H9 (cell line): ENCODE data around the gene AKT3. TPM values are rescaled to one million over a fixed set of nuclear protein-coding genes. Genes with fewer than 3 reads are reported as not detected.

Source experiments
- DNase-seq: peaks from one replicate; pipeline ENCODE4 v3.0.0-alpha.2; 2017
- H2AFZ ChIP-seq: one replicate; pipeline ENCODE4 v1.6.1; 2013; ENCODE audit warnings: mild to moderate bottlenecking, low read length, control low read depth, moderate library complexity
- H2AK5ac ChIP-seq: 2 replicates; pipeline ENCODE4 v1.6.1; 2013; ENCODE audit warnings: low read length, control low read depth, mixed read lengths; ENCODE audit not compliant: insufficient read length
- H2BK120ac ChIP-seq: one replicate; pipeline ENCODE4 v1.6.1; 2013; ENCODE audit warnings: low read depth, mild to moderate bottlenecking, low read length, control low read depth, inconsistent platforms; ENCODE audit not compliant: poor library complexity, severe bottlenecking
- H2BK12ac ChIP-seq: 2 replicates; pipeline ENCODE4 v1.6.1; 2013; ENCODE audit warnings: low read length, control low read depth, mixed read lengths, low read depth; ENCODE audit not compliant: insufficient read length
- H2BK15ac ChIP-seq: 2 replicates; pipeline ENCODE4 v1.6.1; 2013; ENCODE audit warnings: low read depth, low read length, control low read depth
- H2BK20ac ChIP-seq: one replicate; pipeline ENCODE4 v1.6.1; 2013; ENCODE audit warnings: low read depth, mild to moderate bottlenecking, low read length, control low read depth, inconsistent platforms; ENCODE audit not compliant: poor library complexity, severe bottlenecking
- H2BK5ac ChIP-seq: 2 replicates; pipeline ENCODE4 v1.6.1; 2013; ENCODE audit warnings: low read length, control low read depth, mixed read lengths; ENCODE audit not compliant: insufficient read length
- H3K14ac ChIP-seq: 2 replicates; pipeline ENCODE4 v1.6.1; 2013; ENCODE audit warnings: low read length, control low read depth; ENCODE audit not compliant: insufficient read depth
- H3K18ac ChIP-seq: 2 replicates; pipeline ENCODE4 v1.6.1; 2013; ENCODE audit warnings: low read depth, mild to moderate bottlenecking, mixed read lengths, low read length, control low read depth; ENCODE audit not compliant: insufficient read length
- H3K23ac ChIP-seq: 2 replicates; pipeline ENCODE4 v1.6.1; 2013; ENCODE audit warnings: low read length, control low read depth, mixed read lengths, low read depth; ENCODE audit not compliant: insufficient read length
- H3K23me2 ChIP-seq: 2 replicates; pipeline ENCODE4 v1.6.1; 2013; ENCODE audit warnings: low read depth, mild to moderate bottlenecking, mixed read lengths, low read length, control low read depth; ENCODE audit not compliant: insufficient read length, poor library complexity, severe bottlenecking
- H3K27ac ChIP-seq: 2 replicates; pipeline ENCODE4 v1.5.1; 2013; ENCODE audit warnings: low read length, control low read depth, mixed read lengths, low read depth; ENCODE audit not compliant: insufficient read length
- H3K27me3 ChIP-seq: 2 replicates; pipeline ENCODE4 v1.6.1; 2013; ENCODE audit warnings: low read length, control low read depth, inconsistent platforms; ENCODE audit not compliant: insufficient read depth
- H3K4ac ChIP-seq: 2 replicates; pipeline ENCODE4 v1.6.1; 2013; ENCODE audit warnings: low read depth, mild to moderate bottlenecking, control low read depth, inconsistent platforms, low read length, moderate library complexity
- H3K4me1 ChIP-seq: 2 replicates; pipeline ENCODE4 v1.6.1; 2013; ENCODE audit warnings: low read length, control low read depth, inconsistent platforms; ENCODE audit not compliant: insufficient read depth
- H3K4me2 ChIP-seq: 2 replicates; pipeline ENCODE4 v1.6.1; 2013; ENCODE audit warnings: low read length, control low read depth, mixed read lengths; ENCODE audit not compliant: insufficient read length, insufficient read depth
- H3K56ac ChIP-seq: 2 replicates; pipeline ENCODE4 v1.6.1; 2013; ENCODE audit warnings: low read depth, mild to moderate bottlenecking, mixed read lengths, low read length, control low read depth; ENCODE audit not compliant: insufficient read length
- H3K79me1 ChIP-seq: 2 replicates; pipeline ENCODE4 v1.6.1; 2013; ENCODE audit warnings: low read depth, mild to moderate bottlenecking, moderate library complexity, low read length, control low read depth, inconsistent platforms; ENCODE audit not compliant: insufficient read depth, poor library complexity, severe bottlenecking
- H3K79me2 ChIP-seq: 2 replicates; pipeline ENCODE4 v1.6.1; 2013; ENCODE audit warnings: low read length, control low read depth, inconsistent platforms; ENCODE audit not compliant: insufficient read depth
- H3K9ac ChIP-seq: 2 replicates; pipeline ENCODE4 v1.6.1; 2013; ENCODE audit warnings: low read length, control low read depth, mixed read lengths; ENCODE audit not compliant: insufficient read length; ENCODE audit errors: extremely low read depth
- H3K9me3 ChIP-seq: one replicate; pipeline ENCODE4 v1.6.1; 2013; ENCODE audit warnings: low read depth, low read length, inconsistent platforms; ENCODE audit not compliant: control insufficient read depth
- H3T11ph ChIP-seq: one replicate; pipeline ENCODE4 v1.6.1; 2013; ENCODE audit warnings: mild to moderate bottlenecking, low read length, control low read depth, inconsistent platforms
- H4K20me1 ChIP-seq: one replicate; pipeline ENCODE4 v1.6.1; 2013; ENCODE audit not compliant: control insufficient read depth, insufficient read length, insufficient read depth
- H4K5ac ChIP-seq: 2 replicates; pipeline ENCODE4 v1.6.1; 2013; ENCODE audit warnings: low read depth, mild to moderate bottlenecking, mixed read lengths, low read length, control low read depth; ENCODE audit not compliant: insufficient read length
- H4K8ac ChIP-seq: replicated peaks from 2 replicates; pipeline ENCODE4 v1.6.1; 2013; ENCODE audit warnings: low read length, control low read depth, mixed read lengths, low read depth; ENCODE audit not compliant: insufficient read length
- H4K91ac ChIP-seq: 2 replicates; pipeline ENCODE4 v1.6.1; 2013; ENCODE audit warnings: low read depth, mild to moderate bottlenecking, moderate library complexity, mixed read lengths, low read length, control low read depth; ENCODE audit not compliant: insufficient read length
- H3K27ac Mint-ChIP-seq, 3 experiments: 2 replicates in 2 of 3; 3 replicates in 1 of 3; pipeline ENCODE4 v1.8.0; 2020 to 2021; ENCODE audit warnings: mixed read lengths in 3 of 3, mild to moderate bottlenecking in 1 of 3, moderate library complexity in 1 of 3
- H3K27me3 Mint-ChIP-seq: 2 replicates; pipeline ENCODE4 v1.8.0; 2021; ENCODE audit warnings: low read depth, mild to moderate bottlenecking, moderate library complexity, mixed read lengths
- H3K36me3 Mint-ChIP-seq, 3 experiments: 2 replicates in 2 of 3; 3 replicates in 1 of 3; pipeline ENCODE4 v1.8.0; 2020 to 2021; ENCODE audit warnings: low read depth in 3 of 3, mixed read lengths in 3 of 3; ENCODE audit not compliant: insufficient read depth in 1 of 3
- H3K4me1 Mint-ChIP-seq, 2 experiments: 2 replicates each; pipeline ENCODE4 v1.8.0; 2020; ENCODE audit warnings: mixed read lengths in 2 of 2
- H3K4me3 Mint-ChIP-seq, 2 experiments: 2 replicates in 1 of 2; 3 replicates in 1 of 2; pipeline ENCODE4 v1.8.0; 2020 to 2021; ENCODE audit warnings: mild to moderate bottlenecking in 2 of 2, mixed read lengths in 2 of 2, moderate library complexity in 1 of 2
- H3K9me3 Mint-ChIP-seq, 2 experiments: 2 replicates in 1 of 2; 3 replicates in 1 of 2; pipeline ENCODE4 v1.8.0; 2020; ENCODE audit warnings: mild to moderate bottlenecking in 2 of 2, mixed read lengths in 2 of 2, moderate library complexity in 1 of 2
- WGBS: extraction: QIAGEN DNeasy Blood & Tissue Kit; methylation state at CpG from one replicate; pipeline ENCODE4 v1.1.7; 2013; ENCODE audit warnings: missing lambda C conversion rate, low lambda C conversion rate, mixed read lengths; ENCODE audit not compliant: insufficient read length; ENCODE audit errors: extremely low coverage; 5-methylcytosine and 5-hydroxymethylcytosine counted together
- total RNA-seq: library from RNA; stranded (reverse); gene quantifications from 2 replicates; pipeline ENCODE4 v1.2.1, GENCODE V29; 2021
- TF ChIP-seq, protein P1 (sequence below): fragments of 200-600 bp; sonication (generic); conservative IDR thresholded peaks from 3 replicates; pipeline ENCODE4 v1.8.0; 2021; ENCODE audit warnings: antibody characterized with exemption, mild to moderate bottlenecking

Gene AKT3
- total RNA-seq, 1 experiment from 2014 or later: 27.8 TPM

DNA sequence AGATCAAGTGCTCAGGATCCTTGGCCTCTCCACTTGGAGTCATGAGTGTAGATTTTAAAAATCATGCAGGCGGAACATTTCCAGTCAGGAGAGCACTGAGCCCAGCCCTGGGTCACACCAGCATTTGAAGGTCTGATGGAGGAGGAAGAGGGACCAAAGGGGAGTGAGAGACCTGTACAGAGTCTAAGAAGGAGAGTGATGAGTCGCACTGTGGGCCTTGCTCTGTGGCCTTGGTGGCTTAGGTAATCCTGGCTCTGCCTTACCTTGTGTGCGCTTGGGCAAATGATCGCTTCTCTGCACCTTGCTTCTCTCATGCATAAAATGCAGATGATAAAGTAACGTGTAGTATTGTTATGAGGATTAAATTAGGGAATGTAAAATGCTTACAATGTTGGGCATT, 368.9 kb downstream of the AKT3 start:
- no peak overlapping the region for H2BK15ac ChIP-seq
- peaks cover 3 to 5% (median 3%) of the 10 kb centered on the region in 3 experiments; a peak in 4 of 7 replicates for H3K36me3 Mint-ChIP-seq
- no peak overlapping the region for H2BK5ac ChIP-seq
- no peak overlapping the region for H3K23ac ChIP-seq
- H4K91ac ChIP-seq: no peak overlapping the region
- no peak overlapping the region for H2BK120ac ChIP-seq
- H4K20me1 ChIP-seq: no peaks in the 10 kb centered on the region
- H2BK12ac ChIP-seq: no peak overlapping the region
- no peak overlapping the region for H3K18ac ChIP-seq
- no peak for DNase-seq
- H3T11ph ChIP-seq: no peak overlapping the region
- H3K4me2 ChIP-seq: no peak overlapping the region
- H3K79me1 ChIP-seq: no peaks in the 10 kb centered on the region
- peaks cover 0 to 4% of the 10 kb centered on the region in 2 experiments; a peak in 3 of 5 replicates for H3K9me3 Mint-ChIP-seq
- no peak overlapping the region for H3K4me3 Mint-ChIP-seq
- no peak overlapping the region for H3K4ac ChIP-seq
- H2AK5ac ChIP-seq: no peak overlapping the region
- no peak overlapping the region for H3K9ac ChIP-seq
- no peaks in the 10 kb centered on the region for H3K79me2 ChIP-seq
- H3K27me3 ChIP-seq: no peaks in the 10 kb centered on the region; the same call in 1 of the 2 replicates
- no peak overlapping the region for H3K56ac ChIP-seq
- H3K14ac ChIP-seq: no peak overlapping the region
- peaks cover 27 to 29% of the 10 kb centered on the region in 2 experiments for H3K4me1 Mint-ChIP-seq
- no peak overlapping the region for H4K8ac ChIP-seq
- no peak overlapping the region for H4K5ac ChIP-seq
- no peaks in the 10 kb centered on the region; the same call in 1 of the 2 replicates for H3K4me1 ChIP-seq
- peaks cover 11% of the 10 kb centered on the region for H3K23me2 ChIP-seq
- no peak overlapping the region for H3K27ac ChIP-seq
- 100% methylated on average over 1 of the region's 5 CpGs for WGBS
- no peak overlapping the region for H2BK20ac ChIP-seq
- no peak overlapping the region for H3K27ac Mint-ChIP-seq
- H2AFZ ChIP-seq: no peak overlapping the region
- H3K27me3 Mint-ChIP-seq: peaks cover 14% of the 10 kb centered on the region
- no peaks in the 10 kb centered on the region for H3K9me3 ChIP-seq
- TF ChIP-seq, protein P1, sequence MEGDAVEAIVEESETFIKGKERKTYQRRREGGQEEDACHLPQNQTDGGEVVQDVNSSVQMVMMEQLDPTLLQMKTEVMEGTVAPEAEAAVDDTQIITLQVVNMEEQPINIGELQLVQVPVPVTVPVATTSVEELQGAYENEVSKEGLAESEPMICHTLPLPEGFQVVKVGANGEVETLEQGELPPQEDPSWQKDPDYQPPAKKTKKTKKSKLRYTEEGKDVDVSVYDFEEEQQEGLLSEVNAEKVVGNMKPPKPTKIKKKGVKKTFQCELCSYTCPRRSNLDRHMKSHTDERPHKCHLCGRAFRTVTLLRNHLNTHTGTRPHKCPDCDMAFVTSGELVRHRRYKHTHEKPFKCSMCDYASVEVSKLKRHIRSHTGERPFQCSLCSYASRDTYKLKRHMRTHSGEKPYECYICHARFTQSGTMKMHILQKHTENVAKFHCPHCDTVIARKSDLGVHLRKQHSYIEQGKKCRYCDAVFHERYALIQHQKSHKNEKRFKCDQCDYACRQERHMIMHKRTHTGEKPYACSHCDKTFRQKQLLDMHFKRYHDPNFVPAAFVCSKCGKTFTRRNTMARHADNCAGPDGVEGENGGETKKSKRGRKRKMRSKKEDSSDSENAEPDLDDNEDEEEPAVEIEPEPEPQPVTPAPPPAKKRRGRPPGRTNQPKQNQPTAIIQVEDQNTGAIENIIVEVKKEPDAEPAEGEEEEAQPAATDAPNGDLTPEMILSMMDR: no peak
